HepG2 (cell line): ENCODE data around the gene SPPL2B. TPM values are rescaled to one million over a fixed set of nuclear protein-coding genes. Genes with fewer than 3 reads are reported as not detected.

ENCODE experiments used
- ATAC-seq: fragments of 200-7000 bp; cut with Tn5 transposase; 3 replicates; pipeline ENCODE4 v1.9.1; 2020; ENCODE audit warnings: mild to moderate bottlenecking, moderate library complexity
- BruUV-seq: library from RNA; stranded (reverse); fragments of 400-500 nt; replicated peaks from 2 replicates; lab custom pipeline; 2021; lab: Mats Ljungman, UMichigan
- CTCF ChIA-PET: fragments of 300-600 bp; formaldehyde crosslinking; extraction: SDS; loops from one replicate; lab custom pipeline; 2021; ENCODE audit warnings: low total read pairs, inconsistent platforms, low intra/inter-chr PET ratio; lab: Yijun Ruan, JAX
- POLR2A ChIA-PET: fragments of 350-600 bp; sonication (Branson Sonifier 250); formaldehyde crosslinking; loops from one replicate; lab custom pipeline; 2020; ENCODE audit warnings: antibody characterized with exemption, inconsistent platforms; lab: Yijun Ruan, JAX
- DNase-seq: peaks from one replicate; pipeline ENCODE4 v3.0.0-alpha.2; 2015; ENCODE audit warnings: low spot score
- FAIRE-seq: peaks from 3 replicates; lab custom pipeline; 2011; peaks lifted over from hg19 to GRCh38; lab: Jason Lieb, UNC
- H2AFZ ChIP-seq: one replicate; pipeline ENCODE4 v1.6.1; 2011; ENCODE audit warnings: low read length, inconsistent platforms
- H3K27ac ChIP-seq: fragments of 300-600 bp; 3 replicates; pipeline ENCODE4 v1.8.0; 2011; ENCODE audit warnings: mixed run types, mild to moderate bottlenecking, mixed read lengths, low read length, inconsistent platforms; ENCODE audit not compliant: insufficient read depth; ENCODE audit errors: extremely low read length
- H3K27me3 ChIP-seq, 2 experiments: fragments of 200-600 bp in 1 of 2; 2 replicates in 1 of 2; 3 replicates in 1 of 2; pipeline versions ENCODE4 v1.6.0 to v1.8.0; 2011; ENCODE audit warnings: low read length in 2 of 2, mild to moderate bottlenecking in 2 of 2, moderate library complexity in 2 of 2, inconsistent platforms in 1 of 2; ENCODE audit not compliant: insufficient read depth in 2 of 2, control insufficient read depth in 1 of 2
- H3K36me3 ChIP-seq, 2 experiments: fragments of 200-600 bp in 1 of 2; replicated peaks in 1 of 2; 2 replicates in 1 of 2; 3 replicates in 1 of 2; pipeline versions ENCODE4 v1.5.1 to v1.8.0; 2011; ENCODE audit warnings: low read length in 2 of 2, inconsistent platforms in 1 of 2; ENCODE audit not compliant: insufficient read depth in 2 of 2, control insufficient read depth in 1 of 2
- H3K4me1 ChIP-seq: 2 replicates; pipeline ENCODE4 v1.5.1; 2012; ENCODE audit warnings: low read length, inconsistent platforms; ENCODE audit not compliant: insufficient read depth
- H3K4me2 ChIP-seq: 2 replicates; pipeline ENCODE4 v1.6.0; 2011; ENCODE audit warnings: low read depth, low read length, inconsistent platforms
- H3K4me3 ChIP-seq, 3 experiments: fragments of 200-600 bp in 1 of 3; sonication (generic), shearing (Covaris generic) in 1 of 3; replicated peaks in 1 of 3; 2 replicates each; pipeline ENCODE4 v1.5.1; 2011 to 2016; ENCODE audit warnings: low read length in 3 of 3, inconsistent platforms in 2 of 3, low read depth in 2 of 3, mild to moderate bottlenecking in 2 of 3, control low read depth in 1 of 3, mixed read lengths in 1 of 3; ENCODE audit not compliant: insufficient read depth in 1 of 3
- H3K79me2 ChIP-seq: one replicate; pipeline ENCODE4 v1.6.1; 2011; ENCODE audit warnings: low read length, inconsistent platforms; ENCODE audit not compliant: insufficient read depth
- H3K9ac ChIP-seq: 2 replicates; pipeline ENCODE4 v1.6.0; 2011; ENCODE audit warnings: mild to moderate bottlenecking, low read depth, low read length, inconsistent platforms; ENCODE audit not compliant: insufficient read depth
- H3K9me3 ChIP-seq: 2 replicates; pipeline ENCODE4 v1.5.1; 2012; ENCODE audit warnings: mild to moderate bottlenecking, low read length
- H4K20me1 ChIP-seq: 2 replicates; pipeline ENCODE4 v1.6.0; 2011; ENCODE audit warnings: inconsistent platforms, mild to moderate bottlenecking, low read length, moderate library complexity; ENCODE audit not compliant: insufficient read depth
- AHR ChIP-seq: IDR thresholded peaks from 2 replicates; pipeline ENCODE4 v1.6.1; 2018; ENCODE audit warnings: missing genetic modification reagents, missing compliant biosample characterization
- KLF9 ChIP-seq: IDR thresholded peaks from 2 replicates; pipeline ENCODE4 v1.6.1; 2016; ENCODE audit warnings: low read depth
- ZBTB26 ChIP-seq: IDR thresholded peaks from 2 replicates; pipeline ENCODE4 v1.6.1; 2016; ENCODE audit warnings: missing compliant biosample characterization, missing genetic modification reagents, borderline replicate concordance
- ZNF142 ChIP-seq: sonication (generic); formaldehyde crosslinking; IDR thresholded peaks from 2 replicates; pipeline ENCODE4 v1.4.0; 2020; ENCODE audit warnings: missing genetic modification reagents
- ZNF18 ChIP-seq: sonication (generic); formaldehyde crosslinking; IDR thresholded peaks from 2 replicates; pipeline ENCODE4 v1.8.0; 2022; ENCODE audit warnings: mild to moderate bottlenecking, missing genetic modification reagents; ENCODE audit not compliant: insufficient replicate concordance
- WGBS: methylation state at CpG from one replicate; pipeline ENCODE4 v1.1.6; 2017; ENCODE audit warnings: low lambda C conversion rate; 5-methylcytosine and 5-hydroxymethylcytosine counted together
- in situ Hi-C: cut with HindIII; loops from 2 replicates; pipeline ENCODE4 v1.10.0; 2017; ENCODE audit warnings: low pct_unique_long_range_greater_than_20kb; ENCODE audit not compliant: extremely low pct_ligation_motif_present
- intact Hi-C: fragments of 100-400 bp; cut with micrococcal nuclease; formaldehyde crosslinking; loops from one replicate; pipeline ENCODE4 v1.10.0; 2022; ENCODE audit not compliant: unreplicated experiment
- polyA plus RNA-seq, 8 experiments: library from polyadenylated mRNA; depleted of rRNA in 3 of 8; stranded (reverse) in 7 of 8; unstranded in 1 of 8; fragments of >200 nt; fragmentation: Illumina TruSeq in 4 of 8; extraction: Trizol in 4 of 8; gene quantifications; 2 replicates each; pipeline versions ENCODE4 v1.2.1 to v1.2.3, GENCODE V29; 2011 to 2016; ENCODE audit warnings: low read depth in 4 of 8, missing spikeins in 1 of 8, mixed read lengths in 1 of 8; ENCODE audit not compliant: insufficient read depth in 1 of 8
- total RNA-seq, 5 experiments: library from RNA; depleted of rRNA; stranded (reverse); fragments of >200 nt; fragmentation: Illumina TruSeq; extraction: Trizol; gene quantifications; 2 replicates each; pipeline ENCODE4 v1.2.3, GENCODE V29; 2016; ENCODE audit warnings: low read depth in 1 of 5
- TF ChIP-seq, protein P1 (sequence below): sonication (generic); formaldehyde crosslinking; IDR thresholded peaks from 2 replicates; pipeline ENCODE4 v1.4.0; 2020; ENCODE audit warnings: missing genetic modification reagents, borderline replicate concordance
- TF ChIP-seq, protein P2 (sequence below): sonication (generic); formaldehyde crosslinking; IDR thresholded peaks from 2 replicates; pipeline ENCODE4 v1.5.1; 2020; ENCODE audit warnings: mild to moderate bottlenecking, missing genetic modification reagents, moderate library complexity

The SPPL2B gene
- total and polyA plus RNA-seq, 2 of the 13 experiments (the other 11 are each of a cell fraction or from before 2014, with no cell fraction given) = 14.9 to 15.2 TPM

DNA sequence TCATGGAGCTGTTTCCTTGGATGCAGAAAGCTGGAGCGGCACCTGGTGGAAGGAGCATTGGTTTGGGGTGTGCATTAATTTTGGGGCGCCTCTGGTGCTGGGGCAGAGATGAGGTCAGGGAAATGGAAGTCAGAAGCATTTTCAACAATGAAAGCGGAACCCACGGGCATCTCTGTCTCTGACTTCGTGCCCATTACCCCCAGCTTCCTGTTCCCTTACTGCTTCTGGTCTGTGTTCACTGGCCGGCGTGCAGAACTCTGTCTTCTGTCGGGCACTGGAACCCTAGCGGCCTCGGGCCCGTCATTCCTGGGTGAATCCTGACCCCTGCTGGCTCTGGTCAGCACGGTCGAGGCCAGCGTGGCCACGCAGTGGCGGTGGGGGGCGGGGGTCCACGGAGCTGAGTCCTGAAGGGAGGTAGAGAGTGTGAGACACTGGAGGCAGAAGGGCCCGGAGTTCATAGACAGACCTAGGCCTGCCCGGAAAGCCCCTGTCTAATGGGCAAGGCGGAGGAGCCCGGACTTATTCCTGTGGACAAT, 12.6 kb upstream of the SPPL2B start:
- H2AFZ ChIP-seq = no peak overlapping the region
- no peaks in the 10 kb centered on the region for H3K36me3 ChIP-seq
- H3K9me3 ChIP-seq = peaks cover 9% of the 10 kb centered on the region
- H4K20me1 ChIP-seq = no peaks in the 10 kb centered on the region
- ChIA-PET CTCF (interaction anchor here (1.5 to 2.4 kb wide), 5 partner anchors 41 to 160 kb away, joined by 4 to 16 read pairs (median 8); partner anchors contain the start of genes PLEKHJ1 and SF3A2), POLR2A (interaction anchor here (0.5 to 2.6 kb wide), 9 partner anchors 15 to 425 kb away, joined by 3 to 11 read pairs (median 3); partner anchors contain the start of genes AP3D1 and PLEKHJ1)
- ATAC-seq (peak; percentile 92), FAIRE-seq (peak; percentile 69), DNase-seq (peak; percentile 55)
- no peaks in the 10 kb centered on the region for H3K79me2 ChIP-seq
- no peak overlapping the region for H3K27ac ChIP-seq
- peak overlapping the region; percentile 83 for H3K4me2 ChIP-seq
- H3K4me1 ChIP-seq = peaks cover 30% of the 10 kb centered on the region
- 0 out of 2 replicates have a peak overlapping the region, but pooled peaks have one; percentile 8 for H3K9ac ChIP-seq
- BruUV-seq = no TSS peak
- intact Hi-C loops = loop anchor here (1.0 to 10.0 kb wide), 3 partner anchors 41 to 299 kb away; partner anchors contain the start of genes PLEKHJ1 and SF3A2
- WGBS = 5% methylated on average over 12 of the region's 22 CpGs
- in situ Hi-C loops = loop anchor here (5.0 to 10.0 kb wide), 3 partner anchors 39 to 161 kb away; partner anchors contain the start of genes AP3D1, PLEKHJ1 and SF3A2
- peaks cover 5 to 7% of the 10 kb centered on the region in 2 experiments; a peak in 4 of 5 replicates for H3K27me3 ChIP-seq
- peak overlapping the region in 2 of 3 experiments; percentile 4 to 61; a peak in 4 of 6 replicates for H3K4me3 ChIP-seq
- TF ChIP-seq KLF9 (CRISPR knock-in tag) = no peak
- TF ChIP-seq, protein P1, sequence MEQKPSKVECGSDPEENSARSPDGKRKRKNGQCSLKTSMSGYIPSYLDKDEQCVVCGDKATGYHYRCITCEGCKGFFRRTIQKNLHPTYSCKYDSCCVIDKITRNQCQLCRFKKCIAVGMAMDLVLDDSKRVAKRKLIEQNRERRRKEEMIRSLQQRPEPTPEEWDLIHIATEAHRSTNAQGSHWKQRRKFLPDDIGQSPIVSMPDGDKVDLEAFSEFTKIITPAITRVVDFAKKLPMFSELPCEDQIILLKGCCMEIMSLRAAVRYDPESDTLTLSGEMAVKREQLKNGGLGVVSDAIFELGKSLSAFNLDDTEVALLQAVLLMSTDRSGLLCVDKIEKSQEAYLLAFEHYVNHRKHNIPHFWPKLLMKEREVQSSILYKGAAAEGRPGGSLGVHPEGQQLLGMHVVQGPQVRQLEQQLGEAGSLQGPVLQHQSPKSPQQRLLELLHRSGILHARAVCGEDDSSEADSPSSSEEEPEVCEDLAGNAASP (CRISPR knock-in tag) = 0 out of 2 replicates have a peak, but pooled peaks have one; percentile 44
- no peak for TF ChIP-seq ZNF142 (CRISPR knock-in tag)
- peak; percentile 83 for TF ChIP-seq ZNF18
- TF ChIP-seq AHR (CRISPR knock-in tag) = no peak
- peak; percentile 40; the same call in 1 of the 2 replicates for TF ChIP-seq ZBTB26 (CRISPR knock-in tag)
- TF ChIP-seq, protein P2, sequence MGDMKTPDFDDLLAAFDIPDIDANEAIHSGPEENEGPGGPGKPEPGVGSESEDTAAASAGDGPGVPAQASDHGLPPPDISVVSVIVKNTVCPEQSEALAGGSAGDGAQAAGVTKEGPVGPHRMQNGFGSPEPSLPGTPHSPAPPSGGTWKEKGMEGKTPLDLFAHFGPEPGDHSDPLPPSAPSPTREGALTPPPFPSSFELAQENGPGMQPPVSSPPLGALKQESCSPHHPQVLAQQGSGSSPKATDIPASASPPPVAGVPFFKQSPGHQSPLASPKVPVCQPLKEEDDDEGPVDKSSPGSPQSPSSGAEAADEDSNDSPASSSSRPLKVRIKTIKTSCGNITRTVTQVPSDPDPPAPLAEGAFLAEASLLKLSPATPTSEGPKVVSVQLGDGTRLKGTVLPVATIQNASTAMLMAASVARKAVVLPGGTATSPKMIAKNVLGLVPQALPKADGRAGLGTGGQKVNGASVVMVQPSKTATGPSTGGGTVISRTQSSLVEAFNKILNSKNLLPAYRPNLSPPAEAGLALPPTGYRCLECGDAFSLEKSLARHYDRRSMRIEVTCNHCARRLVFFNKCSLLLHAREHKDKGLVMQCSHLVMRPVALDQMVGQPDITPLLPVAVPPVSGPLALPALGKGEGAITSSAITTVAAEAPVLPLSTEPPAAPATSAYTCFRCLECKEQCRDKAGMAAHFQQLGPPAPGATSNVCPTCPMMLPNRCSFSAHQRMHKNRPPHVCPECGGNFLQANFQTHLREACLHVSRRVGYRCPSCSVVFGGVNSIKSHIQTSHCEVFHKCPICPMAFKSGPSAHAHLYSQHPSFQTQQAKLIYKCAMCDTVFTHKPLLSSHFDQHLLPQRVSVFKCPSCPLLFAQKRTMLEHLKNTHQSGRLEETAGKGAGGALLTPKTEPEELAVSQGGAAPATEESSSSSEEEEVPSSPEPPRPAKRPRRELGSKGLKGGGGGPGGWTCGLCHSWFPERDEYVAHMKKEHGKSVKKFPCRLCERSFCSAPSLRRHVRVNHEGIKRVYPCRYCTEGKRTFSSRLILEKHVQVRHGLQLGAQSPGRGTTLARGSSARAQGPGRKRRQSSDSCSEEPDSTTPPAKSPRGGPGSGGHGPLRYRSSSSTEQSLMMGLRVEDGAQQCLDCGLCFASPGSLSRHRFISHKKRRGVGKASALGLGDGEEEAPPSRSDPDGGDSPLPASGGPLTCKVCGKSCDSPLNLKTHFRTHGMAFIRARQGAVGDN (CRISPR knock-in tag) = peak; percentile 82
